Tibial nerve (tissue), 4 donors: ENCODE results near the gene RENBP. TPM values are rescaled to one million over a fixed set of nuclear protein-coding genes. Genes with fewer than 3 reads are reported as not detected.

ENCODE experiments used
- DNase-seq, 2 donors: peaks; one replicate each; pipeline ENCODE4 v3.0.0-alpha.2; 2019; ENCODE audit warnings: low spot score in 2 of 2
- H3K27ac ChIP-seq, 4 donors: fragments of 200-600 bp; sonication (generic) in 3 of 4; one replicate each; pipeline ENCODE4 v1.5.1; 2017 to 2019; ENCODE audit warnings: mild to moderate bottlenecking in 1 of 4
- H3K27me3 ChIP-seq, 2 donors: fragments of 200-600 bp; sonication (generic) in 1 of 2; one replicate each; pipeline versions ENCODE4 v1.5.1 to v1.6.0; 2017 to 2019
- H3K36me3 ChIP-seq, 3 donors: fragments of 200-600 bp; sonication (generic); one replicate each; pipeline ENCODE4 v1.5.1; 2018 to 2019
- H3K4me1 ChIP-seq, 4 donors: fragments of 200-600 bp; sonication (generic) in 3 of 4; one replicate each; pipeline ENCODE4 v1.5.1; 2017 to 2019
- H3K4me3 ChIP-seq, 4 donors: fragments of 200-600 bp; sonication (generic) in 3 of 4; one replicate each; pipeline ENCODE4 v1.5.1; 2017 to 2019; ENCODE audit warnings: mild to moderate bottlenecking in 1 of 4, moderate library complexity in 1 of 4
- H3K9me3 ChIP-seq, 4 donors: fragments of 200-600 bp; sonication (generic) in 3 of 4; one replicate each; pipeline ENCODE4 v1.5.1; 2017 to 2019
- EP300 ChIP-seq, 2 donors: sonication (generic); formaldehyde crosslinking; IDR thresholded peaks; one replicate each; pipeline ENCODE4 v1.6.1; 2017; ENCODE audit warnings: antibody characterized with exemption in 2 of 2, mild to moderate bottlenecking in 1 of 2
- POLR2A ChIP-seq, 2 donors: fragments of 450-650 bp; IDR thresholded peaks; one replicate each; pipeline ENCODE4 v1.6.1; 2017; ENCODE audit warnings: antibody characterized with exemption in 2 of 2, mild to moderate bottlenecking in 2 of 2, moderate library complexity in 2 of 2
- WGBS, 2 donors: methylation state at CpG; one replicate each; pipeline ENCODE4 v1.1.5; 2018; 5-methylcytosine and 5-hydroxymethylcytosine counted together
- total RNA-seq, 4 donors: library from RNA; depleted of rRNA; stranded (reverse); fragments of >200 nt; gene quantifications; one replicate each; pipeline ENCODE4 v1.1.0, GENCODE V29; 2016
- TF ChIP-seq, protein P1 (sequence below), 5 experiments: fragments of 200-600 bp in 3 of 5; fragments of 450-650 bp in 2 of 5; sonication (generic) in 3 of 5; IDR thresholded peaks; one replicate each; pipeline ENCODE4 v1.5.1; 2016 to 2019; ENCODE audit warnings: antibody characterized with exemption in 5 of 5, mild to moderate bottlenecking in 3 of 5, moderate library complexity in 2 of 5

The RENBP gene
- total RNA-seq: 10 to 100 TPM; 12.1 to 28.8 (median 17.8) TPM

DNA sequence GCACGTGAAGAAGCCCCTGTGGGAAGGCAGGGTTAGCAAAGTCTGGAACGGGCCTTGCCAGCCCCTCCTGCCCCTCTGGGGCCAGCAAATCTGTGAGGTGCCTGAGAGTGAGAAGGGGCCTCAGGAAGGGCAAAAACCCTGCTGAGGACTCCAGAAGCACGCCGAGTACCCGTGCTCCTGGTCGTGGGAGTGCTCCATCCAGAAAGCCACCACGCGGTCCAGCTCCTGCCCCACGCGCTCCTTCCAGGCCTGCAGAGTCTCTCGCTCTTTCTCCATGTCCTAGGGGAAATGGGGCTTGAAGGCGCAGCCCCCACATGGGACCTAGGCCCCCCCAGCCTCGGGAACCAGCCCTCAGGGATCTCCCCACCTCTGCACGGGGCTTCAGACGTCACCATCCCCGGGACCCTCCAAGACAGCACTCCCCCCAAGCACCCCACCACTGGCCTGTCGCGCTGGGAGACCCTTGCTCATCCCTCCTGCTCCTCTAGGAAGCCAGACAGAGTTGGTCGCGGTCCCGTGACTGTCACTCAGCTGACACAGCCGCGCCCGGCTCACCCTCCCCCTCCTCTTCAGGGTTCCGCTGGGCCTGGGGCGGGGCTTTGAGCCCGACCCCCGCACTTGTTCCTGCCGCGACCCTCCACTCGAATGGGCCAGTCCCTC, at the start of gene RENBP:
Gene RENBP, minus strand, starts transcription at position 504 of the 660 bp plus-strand sequence. Its CDS starts 33 bp downstream, at position 471.
- Histone ChIP-seq H3K4me1 (peaks cover 0 to 48% (median 14%) of the 10 kb centered on the region in 4 donors), H3K27me3 (peaks cover 0 to 14% of the 10 kb centered on the region in 2 donors), H3K4me3 (peak within 1 kb of the TSS; percentile 27 to 54 (median 35)), H3K36me3 (no peaks in the 10 kb centered on the region), H3K27ac (peak within 1 kb of the TSS; percentile 65 to 85 (median 78)), H3K9me3 (no peaks in the 10 kb centered on the region)
- peak in 1 of 2 donors; percentile 32 for DNase-seq
- 30 to 39% methylated on average over 2 to 29 of the region's 31 CpGs for WGBS, 2 donors
- TF ChIP-seq, protein P1, sequence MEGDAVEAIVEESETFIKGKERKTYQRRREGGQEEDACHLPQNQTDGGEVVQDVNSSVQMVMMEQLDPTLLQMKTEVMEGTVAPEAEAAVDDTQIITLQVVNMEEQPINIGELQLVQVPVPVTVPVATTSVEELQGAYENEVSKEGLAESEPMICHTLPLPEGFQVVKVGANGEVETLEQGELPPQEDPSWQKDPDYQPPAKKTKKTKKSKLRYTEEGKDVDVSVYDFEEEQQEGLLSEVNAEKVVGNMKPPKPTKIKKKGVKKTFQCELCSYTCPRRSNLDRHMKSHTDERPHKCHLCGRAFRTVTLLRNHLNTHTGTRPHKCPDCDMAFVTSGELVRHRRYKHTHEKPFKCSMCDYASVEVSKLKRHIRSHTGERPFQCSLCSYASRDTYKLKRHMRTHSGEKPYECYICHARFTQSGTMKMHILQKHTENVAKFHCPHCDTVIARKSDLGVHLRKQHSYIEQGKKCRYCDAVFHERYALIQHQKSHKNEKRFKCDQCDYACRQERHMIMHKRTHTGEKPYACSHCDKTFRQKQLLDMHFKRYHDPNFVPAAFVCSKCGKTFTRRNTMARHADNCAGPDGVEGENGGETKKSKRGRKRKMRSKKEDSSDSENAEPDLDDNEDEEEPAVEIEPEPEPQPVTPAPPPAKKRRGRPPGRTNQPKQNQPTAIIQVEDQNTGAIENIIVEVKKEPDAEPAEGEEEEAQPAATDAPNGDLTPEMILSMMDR (IDR thresholded peaks at IDR 0.05): no peak
- TF ChIP-seq POLR2A (IDR thresholded peaks at IDR 0.05) (peak in 1 of 2 donors; percentile 18), EP300 (IDR thresholded peaks at IDR 0.05) (peak in 1 of 2 donors; percentile 34)

DNA sequence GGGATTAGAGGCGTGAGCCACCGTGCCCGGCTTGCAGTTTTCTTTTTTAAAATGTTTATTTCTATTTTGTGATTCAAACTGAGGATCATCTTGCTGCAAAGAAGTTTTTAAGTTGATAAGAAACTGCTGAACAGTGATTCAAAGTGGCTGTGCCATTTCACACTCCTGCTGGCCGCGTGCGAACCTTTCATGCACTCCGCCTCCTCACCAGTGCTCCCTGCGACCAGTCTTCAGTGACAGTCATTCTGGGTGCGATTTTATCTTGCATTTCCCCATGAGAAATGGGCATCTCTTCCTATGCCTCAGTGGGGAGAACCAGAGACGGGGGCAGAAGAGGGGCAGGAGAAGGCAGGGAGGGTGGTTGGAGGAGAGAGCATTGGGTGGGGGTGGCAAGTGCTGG, 49.5 kb upstream of the RENBP start:
- DNase-seq: no peak
- H3K9me3 ChIP-seq: no peaks in the 10 kb centered on the region
- WGBS, 2 donors: 83 to 85% methylated on average over 10 of the region's 10 CpGs

DNA sequence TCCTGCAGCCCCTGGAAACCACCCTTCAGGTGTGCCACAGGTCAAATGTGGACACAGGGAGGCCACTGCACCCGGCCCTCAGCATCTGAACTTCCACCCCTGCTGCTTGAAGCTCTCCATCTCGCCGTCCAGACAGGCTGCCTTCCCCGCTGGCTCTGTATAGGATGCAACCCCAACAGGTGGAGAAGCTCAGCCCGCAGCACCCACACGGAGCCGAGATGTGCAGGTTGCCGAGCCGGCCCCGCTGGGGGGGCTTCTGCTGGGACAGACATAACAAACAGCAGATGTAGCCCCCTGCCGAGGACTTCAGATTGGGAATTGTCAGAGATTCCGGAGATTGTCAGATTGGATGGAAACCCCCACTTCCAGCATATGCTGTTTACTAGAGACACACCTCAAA, 48.6 kb upstream of the RENBP start:
- no peak for DNase-seq
- WGBS, 2 donors: 83 to 87% methylated on average over 11 to 12 of the region's 12 CpGs

More for the DNA sequence above, 49.5 kb upstream of the RENBP start:
- H3K4me1 ChIP-seq: no peaks in the 10 kb centered on the region
- no peaks in the 10 kb centered on the region for H3K27me3 ChIP-seq
- H3K27ac ChIP-seq: no peak overlapping the region
- H3K4me3 ChIP-seq: no peak overlapping the region
- no peaks in the 10 kb centered on the region for H3K36me3 ChIP-seq
- TF ChIP-seq, protein P1 (IDR thresholded peaks at IDR 0.05): no peak
- TF ChIP-seq EP300 (IDR thresholded peaks at IDR 0.05) (no peak), POLR2A (IDR thresholded peaks at IDR 0.05) (no peak)

DNA sequence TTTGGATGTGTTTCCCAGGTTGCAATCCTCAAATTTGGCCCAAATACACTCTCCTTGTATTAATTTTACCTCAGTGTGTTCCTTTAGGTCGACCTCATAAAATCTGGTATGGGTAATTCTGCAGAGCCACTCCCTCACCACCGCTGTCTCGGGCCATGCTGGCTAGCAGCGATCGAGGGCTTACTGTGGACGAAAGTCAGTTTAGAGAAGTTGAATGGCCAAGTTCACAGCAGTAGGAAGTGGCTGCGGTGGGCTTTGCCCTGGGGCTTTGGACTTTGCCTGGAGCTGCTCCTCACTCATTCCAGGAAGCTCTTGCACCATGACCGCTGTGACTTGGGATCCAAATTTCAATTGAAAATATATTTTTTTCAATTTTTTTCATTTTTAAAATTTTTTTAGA, 47.7 kb upstream of the RENBP start:
- Histone ChIP-seq H3K9me3 (no peaks in the 10 kb centered on the region), H3K4me1 (no peaks in the 10 kb centered on the region), H3K36me3 (no peaks in the 10 kb centered on the region), H3K27ac (no peak overlapping the region), H3K4me3 (no peak overlapping the region), H3K27me3 (no peaks in the 10 kb centered on the region)
- no peak for DNase-seq
- WGBS, 2 donors: 93 to 94% methylated on average over 8 of the region's 8 CpGs
- TF ChIP-seq POLR2A (IDR thresholded peaks at IDR 0.05): no peak
- TF ChIP-seq, protein P1 (IDR thresholded peaks at IDR 0.05): no peak
- no peak for TF ChIP-seq EP300 (IDR thresholded peaks at IDR 0.05)

More for the DNA sequence above, 48.6 kb upstream of the RENBP start:
- no peaks in the 10 kb centered on the region for H3K27me3 ChIP-seq
- no peak overlapping the region for H3K27ac ChIP-seq
- H3K9me3 ChIP-seq: no peaks in the 10 kb centered on the region
- no peak overlapping the region for H3K4me3 ChIP-seq
- no peaks in the 10 kb centered on the region for H3K4me1 ChIP-seq
- H3K36me3 ChIP-seq: no peaks in the 10 kb centered on the region
- TF ChIP-seq EP300 (IDR thresholded peaks at IDR 0.05): no peak

DNA sequence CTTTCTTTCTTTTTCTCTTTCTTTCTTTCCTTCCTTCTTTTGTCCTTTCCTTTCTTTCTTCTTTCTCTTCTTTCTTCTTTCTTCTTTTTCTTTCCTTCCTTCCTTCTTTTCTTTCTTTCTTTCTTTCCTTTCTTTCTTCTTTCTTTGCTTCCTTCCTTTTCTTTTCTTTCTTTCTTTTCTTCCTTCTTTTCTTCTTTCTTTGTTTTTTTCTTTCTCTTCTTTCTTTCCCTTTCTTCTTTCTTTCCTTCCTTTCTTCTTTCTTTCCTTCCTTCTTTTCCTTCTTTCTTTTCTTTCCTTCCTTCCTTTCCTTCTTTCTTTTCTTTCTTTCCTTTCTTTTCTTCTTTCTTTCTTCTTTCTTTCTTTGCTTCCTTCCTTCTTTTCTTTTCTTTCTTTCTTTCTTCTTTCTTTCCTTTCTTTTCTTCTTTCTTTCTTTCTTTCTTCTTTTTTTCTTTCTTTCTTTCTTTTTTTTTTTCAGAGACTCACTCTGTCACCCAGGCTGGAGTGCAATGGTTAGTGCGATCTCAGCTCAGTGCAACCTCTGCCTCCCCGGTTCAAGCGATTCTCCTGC, 46.7 kb upstream of the RENBP start:
- H3K36me3 ChIP-seq: no peaks in the 10 kb centered on the region
- no peaks in the 10 kb centered on the region for H3K9me3 ChIP-seq
- no peaks in the 10 kb centered on the region for H3K4me1 ChIP-seq
- TF ChIP-seq POLR2A (IDR thresholded peaks at IDR 0.05): no peak
- TF ChIP-seq EP300 (IDR thresholded peaks at IDR 0.05): no peak
- TF ChIP-seq, protein P1 (IDR thresholded peaks at IDR 0.05): no peak
- 91 to 98% methylated on average over 3 of the region's 3 CpGs for WGBS, 2 donors
- H3K27ac ChIP-seq: no peak overlapping the region
- no peaks in the 10 kb centered on the region for H3K27me3 ChIP-seq
- H3K4me3 ChIP-seq: no peak overlapping the region
- DNase-seq: no peak
